ENCODE results near the gene IQCC. TPM values are rescaled to one million over a fixed set of nuclear protein-coding genes. Genes with fewer than 3 reads are reported as not detected.

IQCC gene
- polyA plus RNA-seq, 1 donor from 2014 or later: 7.5 TPM

GRCh38 chr1:32187850-32188249 lies 17.6 kb upstream of the IQCC start:
- no peaks in the 10 kb centered on the region for H4K20me1 ChIP-seq (ENCODE audit: insufficient read depth)
- H3K9ac ChIP-seq (ENCODE audit: low read length): no peak overlapping the region
- H2AFZ ChIP-seq (ENCODE audit: low read depth, low read length): no peak overlapping the region
- H3K9me2 ChIP-seq (ENCODE audit: insufficient read depth, low read length): no peaks in the 10 kb centered on the region
- no peak for TF ChIP-seq EZH2 (IDR thresholded peaks at IDR 0.05; ENCODE audit: borderline replicate concordance, insufficient read depth, low read length, poor library complexity, severe bottlenecking)
- TF ChIP-seq CTCF (IDR thresholded peaks at IDR 0.05; ENCODE audit: poor library complexity, severe bottlenecking): no peak
- TF ChIP-seq REST (IDR thresholded peaks at IDR 0.05; ENCODE audit: borderline replicate concordance): no peak
- TF ChIP-seq RAD21 (conservative IDR thresholded peaks at IDR 0.05): no peak
- TF ChIP-seq SMC3 (conservative IDR thresholded peaks at IDR 0.05; ENCODE audit: poor library complexity): no peak
- TF ChIP-seq TAF1 (IDR thresholded peaks at IDR 0.05; ENCODE audit: low read depth): no peak
- TF ChIP-seq MXI1 (conservative IDR thresholded peaks at IDR 0.05; ENCODE audit: poor library complexity, severe bottlenecking): no peak
- TF ChIP-seq POLR2AphosphoS5 (IDR thresholded peaks at IDR 0.05): no peak
- TF ChIP-seq EP300 (conservative IDR thresholded peaks at IDR 0.05; ENCODE audit: poor library complexity, severe bottlenecking): no peak
- no peak overlapping the region for H3K4me2 ChIP-seq (ENCODE audit: low read length)
- no peak overlapping the region for H3K27ac ChIP-seq (ENCODE audit: low read length)
- H3K27me3 ChIP-seq (ENCODE audit: insufficient read depth, low read depth, low read length): no peaks in the 10 kb centered on the region
- peaks cover 4% of the 10 kb centered on the region for H3K79me2 ChIP-seq (replicated peaks; ENCODE audit: insufficient read depth, low read length)
- no peak overlapping the region for H3K4me3 ChIP-seq (ENCODE audit: low read length)
- H3F3A ChIP-seq (ENCODE audit: insufficient read depth, low read length, poor library complexity, severe bottlenecking): no peaks in the 10 kb centered on the region
- H3K36me3 ChIP-seq (ENCODE audit: insufficient read depth, low read length): peaks cover 3% of the 10 kb centered on the region
- no peaks in the 10 kb centered on the region for H3K9me3 ChIP-seq (ENCODE audit: low read length)

GRCh38 chr1:32192220-32192948 lies 13.1 kb upstream of the IQCC start:
- Histone ChIP-seq H3K9me3 (ENCODE audit: low read length) (no peaks in the 10 kb centered on the region), H3K9me2 (ENCODE audit: insufficient read depth, low read length) (no peaks in the 10 kb centered on the region), H3K4me2 (ENCODE audit: low read length) (no peak overlapping the region), H3K27ac (ENCODE audit: low read length) (no peak overlapping the region), H4K20me1 (ENCODE audit: insufficient read depth) (no peaks in the 10 kb centered on the region), H3K36me3 (ENCODE audit: insufficient read depth, low read length) (peaks cover 8% of the 10 kb centered on the region), H2AFZ (ENCODE audit: low read depth, low read length) (no peak overlapping the region), H3K79me2 (replicated peaks; ENCODE audit: insufficient read depth, low read length) (no peaks in the 10 kb centered on the region), H3K4me3 (ENCODE audit: low read length) (no peak overlapping the region), H3F3A (ENCODE audit: insufficient read depth, low read length, poor library complexity, severe bottlenecking) (no peaks in the 10 kb centered on the region), H3K9ac (ENCODE audit: low read length) (no peak overlapping the region), H3K27me3 (ENCODE audit: insufficient read depth, low read depth, low read length) (no peaks in the 10 kb centered on the region)
- TF ChIP-seq REST (IDR thresholded peaks at IDR 0.05; ENCODE audit: borderline replicate concordance) (no peak), RAD21 (conservative IDR thresholded peaks at IDR 0.05) (no peak), SMC3 (conservative IDR thresholded peaks at IDR 0.05; ENCODE audit: poor library complexity) (no peak), MXI1 (conservative IDR thresholded peaks at IDR 0.05; ENCODE audit: poor library complexity, severe bottlenecking) (no peak), TAF1 (IDR thresholded peaks at IDR 0.05; ENCODE audit: low read depth) (no peak), EP300 (conservative IDR thresholded peaks at IDR 0.05; ENCODE audit: poor library complexity, severe bottlenecking) (no peak), CTCF (IDR thresholded peaks at IDR 0.05; ENCODE audit: poor library complexity, severe bottlenecking) (no peak), POLR2AphosphoS5 (IDR thresholded peaks at IDR 0.05) (no peak), EZH2 (IDR thresholded peaks at IDR 0.05; ENCODE audit: borderline replicate concordance, insufficient read depth, low read length, poor library complexity, severe bottlenecking) (no peak)
